HG03066 (cell line): ENCODE data around the gene NPSR1.
"Not testable (repeated sequence)": the region's sequence is repeated elsewhere in the genome, so short reads cannot be mapped to it uniquely, and the experiment has no call there.

Experiments used
- ATAC-seq: cut with Tn5 transposase; IDR thresholded peaks from one replicate; pipeline ENCODE4 v1.9.1; 2021; ENCODE audit warnings: low read depth; ENCODE audit not compliant: unreplicated experiment

Gene NPSR1

GRCh38 chr7:34866222-34866621 lies 208.2 kb downstream of the NPSR1 start:
- ATAC-seq = not testable (repeated sequence)

DNA sequence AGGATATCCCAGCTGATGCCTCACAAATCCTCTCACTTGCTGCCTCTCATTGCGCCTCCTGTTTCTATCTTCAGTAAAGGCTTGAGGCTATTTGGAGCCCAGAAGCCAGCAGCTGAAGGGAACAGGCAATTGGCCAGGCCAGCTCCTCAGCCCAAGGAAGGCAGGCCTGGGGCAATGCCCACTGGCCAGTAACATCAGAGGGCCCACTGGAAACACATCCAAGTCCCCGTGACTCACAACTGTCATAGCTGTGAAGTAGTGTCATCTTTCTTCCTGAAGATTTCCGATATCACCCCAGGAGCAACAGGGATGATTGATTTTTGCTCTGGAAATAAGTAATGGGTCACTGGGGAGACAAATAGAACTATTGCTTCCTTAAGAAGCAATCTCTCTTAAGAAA lies 209.3 kb downstream of the NPSR1 start:
- not testable (repeated sequence) for ATAC-seq

DNA sequence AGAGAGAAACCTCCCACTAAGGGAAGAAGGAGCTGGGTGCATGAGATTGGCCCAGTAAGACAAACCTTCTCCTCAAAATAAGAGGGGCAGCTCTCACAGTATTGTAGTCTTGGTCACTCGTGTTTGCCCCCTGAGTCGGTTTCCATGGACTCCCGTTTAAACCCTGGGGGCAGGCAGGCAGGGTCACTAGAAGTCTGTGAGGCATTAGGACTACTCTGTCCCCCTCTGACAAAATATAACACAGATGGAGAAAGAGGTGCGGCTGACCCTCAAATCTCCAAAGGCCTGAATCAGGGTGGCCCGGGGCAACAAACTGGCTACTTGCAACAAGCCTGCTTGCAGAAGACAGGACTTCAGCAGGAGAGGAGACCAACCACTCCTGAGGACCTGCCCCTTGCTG lies 210.6 kb downstream of the NPSR1 start:
- ATAC-seq = not testable (repeated sequence)

DNA sequence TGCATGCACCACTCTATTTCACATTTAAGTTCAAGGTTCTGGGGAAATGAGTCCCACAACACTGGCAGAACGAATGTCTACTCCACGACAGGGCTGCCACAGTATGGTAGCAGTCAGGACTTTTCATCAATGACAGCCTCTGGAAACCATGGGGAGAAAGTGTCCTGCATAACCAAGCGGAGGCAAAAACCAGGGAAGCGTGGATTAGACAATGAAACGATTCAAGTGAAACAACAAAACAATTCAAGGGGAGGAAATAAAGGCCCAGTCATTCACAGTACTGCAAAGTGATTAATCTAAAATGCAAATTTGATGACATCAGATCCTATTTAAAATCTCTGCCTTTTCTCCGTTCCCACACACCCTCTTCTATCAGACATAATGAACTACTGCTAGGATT lies 211.0 kb downstream of the NPSR1 start:
- ATAC-seq = no peak

- not testable (repeated sequence) for ATAC-seq
Measured at GRCh38 chr7:34870041-34870440, 212.0 kb downstream of the NPSR1 start.

DNA sequence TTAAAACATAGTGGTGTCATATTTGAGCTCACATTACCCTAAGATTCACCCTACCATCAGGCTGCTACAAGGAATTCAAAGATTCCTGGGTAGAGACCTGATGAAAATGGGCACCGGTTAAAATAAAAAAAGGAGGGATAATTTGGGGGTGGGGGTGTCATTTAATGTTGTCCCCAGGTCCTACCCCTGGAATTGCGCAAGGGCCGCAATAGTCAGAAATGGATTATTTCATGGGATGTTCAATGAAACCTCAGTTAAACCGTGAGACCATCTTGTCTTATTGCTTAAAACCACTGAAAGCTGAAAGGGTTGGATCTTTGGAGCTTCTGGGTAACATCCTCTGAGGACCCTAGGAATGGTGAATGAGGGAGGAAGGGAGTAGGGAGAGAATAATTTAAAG lies 216.3 kb downstream of the NPSR1 start:
- not testable (repeated sequence) for ATAC-seq

DNA sequence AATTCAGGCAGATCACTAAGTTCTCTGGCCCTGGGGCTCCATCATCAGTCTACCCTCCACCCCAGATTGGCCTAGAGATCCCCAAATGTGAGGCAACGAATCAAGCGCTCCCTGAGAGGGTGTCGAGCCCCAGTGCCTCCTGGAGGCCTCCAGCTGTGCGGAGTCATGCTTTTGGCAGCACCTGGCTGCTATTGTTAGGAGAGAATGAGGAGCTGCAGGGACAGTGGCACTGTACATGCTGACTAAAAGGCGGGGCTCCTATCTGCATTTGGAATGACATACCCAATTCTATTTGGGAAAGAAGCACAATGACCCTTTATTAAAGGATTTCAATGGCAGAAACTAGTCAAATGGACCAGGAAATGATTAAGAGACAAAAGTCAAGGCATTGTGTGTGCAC lies 217.5 kb downstream of the NPSR1 start:
- no peak for ATAC-seq

DNA sequence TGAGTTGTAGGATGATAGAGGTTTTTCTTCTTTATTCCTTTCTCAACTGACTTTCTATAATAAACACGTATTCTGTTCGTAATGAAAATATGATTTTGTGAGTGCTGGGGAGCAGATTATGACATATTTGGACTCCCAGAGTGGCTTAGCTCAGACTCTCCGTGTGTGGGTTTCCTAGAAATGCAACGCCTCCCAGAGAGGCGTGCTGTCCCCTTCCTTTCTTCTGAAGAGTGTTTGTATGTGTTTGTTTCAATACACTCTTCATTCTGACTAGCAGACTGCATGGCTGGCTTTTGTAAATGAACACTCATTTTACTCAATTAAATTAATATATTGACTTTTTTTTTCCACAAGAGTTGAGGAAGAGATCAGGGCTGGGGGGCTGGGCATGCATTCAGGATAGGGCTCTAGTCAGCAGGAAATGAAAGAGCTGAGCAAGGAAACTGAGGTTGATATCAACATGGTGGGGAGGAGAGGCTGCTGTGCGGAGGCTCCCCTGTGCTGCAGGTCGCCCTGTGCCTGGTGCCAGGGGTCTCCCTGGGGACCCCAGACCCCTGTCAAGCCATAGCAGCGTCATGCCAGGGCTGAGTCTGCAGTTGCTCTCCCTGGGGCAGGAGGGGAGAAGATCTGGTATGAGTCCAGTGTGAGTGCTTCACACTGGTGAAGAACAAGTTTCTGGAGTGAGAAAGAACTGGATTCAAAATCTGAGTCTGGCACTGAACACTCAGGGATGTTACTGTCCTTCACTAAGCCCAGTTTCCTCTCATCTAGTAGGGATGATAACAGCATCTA lies 221.1 kb downstream of the NPSR1 start:
- not testable (repeated sequence) for ATAC-seq

- no peak for ATAC-seq
Measured at GRCh38 chr7:34879871-34880270, 221.9 kb downstream of the NPSR1 start.

DNA sequence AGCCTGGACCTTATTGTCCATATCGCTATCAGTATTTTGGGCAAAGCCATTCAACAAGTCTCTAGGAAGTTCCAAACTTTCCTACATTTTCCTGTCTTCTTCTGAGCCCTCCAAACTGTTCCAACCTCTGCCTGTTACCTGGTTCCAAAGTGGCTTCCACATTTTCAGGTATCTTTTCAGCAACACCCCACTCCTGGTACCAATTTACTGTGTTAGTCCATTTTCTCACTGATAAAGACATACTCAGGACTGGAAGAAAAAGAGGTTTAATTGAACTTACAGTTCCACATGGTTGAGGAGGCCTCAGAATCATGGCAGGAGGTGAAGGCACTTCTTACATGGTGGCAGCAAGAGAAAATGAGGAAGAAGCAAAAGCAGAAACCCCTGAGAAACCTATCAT lies 225.8 kb downstream of the NPSR1 start:
- not testable (repeated sequence) for ATAC-seq

- no peak for ATAC-seq
Measured at GRCh38 chr7:34886856-34887255, 228.8 kb downstream of the NPSR1 start.

GRCh38 chr7:34889951-34890350 lies 231.9 kb downstream of the NPSR1 start:
- no peak for ATAC-seq

DNA sequence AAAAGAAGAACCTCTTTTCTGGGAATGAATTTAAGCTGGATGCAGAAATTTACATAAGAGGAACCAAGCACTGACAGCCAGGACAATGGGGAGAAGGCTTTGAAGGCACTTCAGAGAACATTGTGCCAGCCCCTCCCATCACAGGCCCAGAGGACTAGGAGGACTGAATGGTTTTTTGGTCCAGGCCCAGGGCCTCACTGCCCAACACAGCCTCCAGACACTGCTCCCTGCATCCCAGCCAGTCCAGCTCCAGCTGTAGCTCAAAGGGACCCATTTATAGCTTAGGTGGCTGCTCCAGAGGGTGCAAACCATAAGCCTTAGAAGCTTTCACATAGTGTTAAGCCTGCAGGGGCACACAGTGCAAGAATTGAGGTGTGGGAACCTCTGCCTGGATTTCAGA lies 237.2 kb downstream of the NPSR1 start:
- no peak for ATAC-seq
